K562 (cell line): ENCODE measurements around the gene VAMP8. TPM values are rescaled to one million over a fixed set of nuclear protein-coding genes. Genes with fewer than 3 reads are reported as not detected.
A peak's percentile ranks its signal among the peaks of the same experiment; 100 is the strongest.

ENCODE experiments used
- ATAC-seq: fragments of 200-7000 bp; cut with Tn5 transposase; 3 replicates; pipeline ENCODE4 v1.9.1; 2020; ENCODE audit warnings: moderate library complexity
- BruUV-seq: library from RNA; stranded (reverse); fragments of 400-500 nt; replicated peaks from 2 replicates; lab custom pipeline; 2021; lab: Mats Ljungman, UMichigan
- CTCF ChIA-PET: fragments of 300-600 bp; formaldehyde crosslinking; extraction: SDS; loops from one replicate; lab custom pipeline; 2021; ENCODE audit warnings: low intra/inter-chr PET ratio; lab: Yijun Ruan, JAX
- POLR2A ChIA-PET: fragments of 300-600, 350-650 bp; sonication (Branson Sonifier 250); formaldehyde crosslinking; extraction: SDS; loops from one replicate; lab custom pipeline; 2021; ENCODE audit warnings: antibody characterized with exemption, inconsistent platforms; lab: Yijun Ruan, JAX
- DNase-seq, 4 experiments: peaks; one replicate each; pipeline versions ENCODE4 v3.0.0 to v3.0.0-alpha.2; 2011 to 2018; ENCODE audit warnings: low spot score in 3 of 4, mixed read lengths in 3 of 4; ENCODE audit errors: extremely low read depth in 1 of 4
- FAIRE-seq: peaks from 2 replicates; lab custom pipeline; 2011; peaks lifted over from hg19 to GRCh38; lab: Jason Lieb, UNC
- H2AFZ ChIP-seq: 2 replicates; pipeline ENCODE4 v1.6.0; 2011; ENCODE audit warnings: low read depth, low read length, control low read depth, inconsistent platforms
- H3K27ac ChIP-seq: fragments of 200-600 bp; 3 replicates; pipeline ENCODE4 v1.8.0; 2011; ENCODE audit warnings: low read depth, mild to moderate bottlenecking, control low read depth, inconsistent platforms, low read length, moderate library complexity, mixed read lengths; ENCODE audit errors: extremely low read depth
- H3K27me3 ChIP-seq, 2 experiments: fragments of 300-600 bp in 1 of 2; 2 replicates in 1 of 2; 3 replicates in 1 of 2; pipeline versions ENCODE4 v1.6.0 to v1.8.0; 2011; ENCODE audit warnings: inconsistent platforms in 2 of 2, low read length in 2 of 2, mild to moderate bottlenecking in 1 of 2, mixed read lengths in 1 of 2, moderate library complexity in 1 of 2; ENCODE audit not compliant: control insufficient read depth in 2 of 2, insufficient read depth in 2 of 2
- H3K36me3 ChIP-seq: fragments of 300-600 bp; 3 replicates; pipeline ENCODE4 v1.8.0; 2011; ENCODE audit warnings: mild to moderate bottlenecking, low read length, inconsistent platforms; ENCODE audit not compliant: control insufficient read depth, insufficient read depth
- H3K4me1 ChIP-seq, 2 experiments: fragments of 200-600 bp in 1 of 2; replicated peaks in 1 of 2; 2 replicates in 1 of 2; 3 replicates in 1 of 2; pipeline versions ENCODE4 v1.5.1 to v1.8.0; 2011; ENCODE audit warnings: inconsistent platforms in 2 of 2, low read length in 2 of 2, mild to moderate bottlenecking in 1 of 2, mixed read lengths in 1 of 2, moderate library complexity in 1 of 2; ENCODE audit not compliant: control insufficient read depth in 2 of 2, insufficient read depth in 2 of 2
- H3K4me2 ChIP-seq: 2 replicates; pipeline ENCODE4 v1.6.1; 2011; ENCODE audit warnings: low read length, control low read depth, inconsistent platforms, mixed read lengths; ENCODE audit not compliant: insufficient read depth
- H3K4me3 ChIP-seq: fragments of 200-600 bp; sonication (generic), shearing (Covaris generic); 2 replicates; pipeline ENCODE4 v1.5.1; 2016; ENCODE audit warnings: control low read depth, inconsistent platforms
- H3K79me2 ChIP-seq: fragments of 200-600 bp; 3 replicates; pipeline ENCODE4 v1.8.0; 2011; ENCODE audit warnings: low read length, inconsistent platforms; ENCODE audit not compliant: control insufficient read depth, insufficient read depth
- H3K9ac ChIP-seq, 2 experiments: 2 replicates each; pipeline versions ENCODE4 v1.6.0 to v1.6.1; 2011; ENCODE audit warnings: low read depth in 2 of 2, low read length in 2 of 2, control low read depth in 1 of 2, inconsistent platforms in 1 of 2, mild to moderate bottlenecking in 1 of 2, mixed read lengths in 1 of 2; ENCODE audit not compliant: insufficient read depth in 1 of 2
- H3K9me1 ChIP-seq: one replicate; pipeline ENCODE4 v1.6.0; 2011; ENCODE audit warnings: inconsistent platforms, mild to moderate bottlenecking, low read length, moderate library complexity; ENCODE audit not compliant: control insufficient read depth, insufficient read depth
- H3K9me3 ChIP-seq: replicated peaks from 2 replicates; pipeline ENCODE4 v1.5.1; 2011; ENCODE audit warnings: low read depth, low read length, inconsistent platforms; ENCODE audit not compliant: control insufficient read depth, insufficient read depth
- H4K20me1 ChIP-seq: replicated peaks from 2 replicates; pipeline ENCODE4 v1.6.1; 2011; ENCODE audit warnings: low read length, inconsistent platforms, mixed read lengths; ENCODE audit not compliant: control insufficient read depth, insufficient read depth
- FOSL1 ChIP-seq: fragments of 200-800 bp; sonication (Bioruptor generic); conservative IDR thresholded peaks from 2 replicates; pipeline ENCODE4 v1.6.1; 2016; ENCODE audit warnings: missing genetic modification characterization, missing compliant biosample characterization
- GABPB2 ChIP-seq: fragments of 250-450 bp; sonication (Bioruptor Pico); conservative IDR thresholded peaks from 2 replicates; pipeline ENCODE4 v1.5.1; 2021; ENCODE audit warnings: mild to moderate bottlenecking
- SMAD4 ChIP-seq: fragments of 250-450 bp; sonication (Bioruptor Pico); conservative IDR thresholded peaks from 2 replicates; pipeline ENCODE4 v1.8.0; 2021; ENCODE audit warnings: inconsistent platforms, mild to moderate bottlenecking, moderate library complexity
- SMARCE1 ChIP-seq: fragments of 450-650 bp; IDR thresholded peaks from 2 replicates; pipeline ENCODE4 v1.7.1; 2016; ENCODE audit warnings: mild to moderate bottlenecking
- U2AF1 ChIP-seq: fragments of 200-400 bp; formaldehyde crosslinking; optimal IDR thresholded peaks from 2 replicates; pipeline ENCODE3; 2017; ENCODE audit warnings: mild to moderate bottlenecking, low read depth, low read length, moderate library complexity
- ZEB2 ChIP-seq: fragments of 450-650 bp; IDR thresholded peaks from 2 replicates; pipeline ENCODE4 v1.6.1; 2016
- ZNF584 ChIP-seq: fragments of 200-800 bp; sonication (Bioruptor generic); IDR thresholded peaks from 2 replicates; pipeline ENCODE4 v1.6.1; 2016; ENCODE audit warnings: low read depth, mild to moderate bottlenecking, missing genetic modification characterization, missing compliant biosample characterization
- WGBS: fragments of 100-300 bp; shearing (Covaris generic); methylation state at CpG from one replicate; pipeline ENCODE4 v1.1.6; 2016; ENCODE audit warnings: low coverage, mixed read lengths; ENCODE audit not compliant: insufficient coverage; ENCODE audit errors: missing lambda C conversion rate; 5-methylcytosine and 5-hydroxymethylcytosine counted together
- in situ Hi-C: fragments of 300-500 bp; cut with MboI; formaldehyde crosslinking; loops from 4 replicates; pipeline ENCODE4 v1.15.0; 2018; ENCODE audit warnings: inconsistent platforms, mixed read lengths
- intact Hi-C: fragments of 100-400 bp; cut with micrococcal nuclease; formaldehyde crosslinking; loops from 2 replicates; pipeline ENCODE4 v1.14.2; 2022
- polyA plus RNA-seq, 8 experiments: library from polyadenylated mRNA; depleted of rRNA in 4 of 8; stranded (reverse) in 5 of 8; unstranded in 3 of 8; fragments of >200 nt; fragmentation: Nextera tagmentation in 2 of 8; fragmentation: Illumina TruSeq in 1 of 8; extraction: Ambion mirVana in 2 of 8; extraction: Trizol in 1 of 8; gene quantifications; 2 replicates each; pipeline versions ENCODE4 v1.2.1 to v1.2.3, GENCODE V29; 2011 to 2014; ENCODE audit warnings: inconsistent platforms in 1 of 8, missing spikeins in 1 of 8
- total RNA-seq, 7 experiments: library from RNA; depleted of rRNA in 6 of 7; stranded (reverse); fragments of >200 nt in 6 of 7; fragmentation: Illumina TruSeq in 2 of 7; extraction: Trizol in 2 of 7; gene quantifications; 2 replicates each; pipeline versions ENCODE4 v1.2.1 to v1.2.3, GENCODE V29; 2011 to 2021; ENCODE audit warnings: low replicate concordance in 1 of 7
- TF ChIP-seq, protein P1 (sequence below), 2 experiments: fragments of 450-650 bp in 1 of 2; sonication (generic) in 1 of 2; formaldehyde crosslinking; conservative IDR thresholded peaks; 2 replicates each; pipeline versions ENCODE4 v1.4.0 to v1.8.1; 2020 to 2022; ENCODE audit warnings: mild to moderate bottlenecking in 1 of 2, missing genetic modification reagents in 1 of 2
- TF ChIP-seq, protein P2 (sequence below): fragments of 450-650 bp; formaldehyde crosslinking; IDR thresholded peaks from 2 replicates; pipeline ENCODE4 v1.4.0; 2022; ENCODE audit warnings: missing genetic modification characterization
- TF ChIP-seq, protein P3 (sequence below): sonication (generic); formaldehyde crosslinking; IDR thresholded peaks from 2 replicates; pipeline ENCODE4 v1.8.1; 2022; ENCODE audit warnings: missing genetic modification reagents
- TF ChIP-seq, protein P4 (sequence below): fragments of 450-650 bp; formaldehyde crosslinking; IDR thresholded peaks from 2 replicates; pipeline ENCODE4 v1.4.0; 2020; ENCODE audit warnings: mild to moderate bottlenecking, mixed read lengths
- TF ChIP-seq, protein P5 (sequence below): sonication (generic); formaldehyde crosslinking; IDR thresholded peaks from 2 replicates; pipeline ENCODE4 v1.8.0; 2022; ENCODE audit warnings: mild to moderate bottlenecking, missing genetic modification reagents
- TF ChIP-seq, protein P6 (sequence below): fragments of 250-450 bp; sonication (Bioruptor Pico); IDR thresholded peaks from 2 replicates; pipeline ENCODE4 v1.8.0; 2021; ENCODE audit warnings: borderline replicate concordance, mild to moderate bottlenecking, moderate library complexity; ENCODE audit not compliant: poor library complexity, severe bottlenecking

VAMP8 gene
- total and polyA plus RNA-seq, 9 of the 15 experiments (the other 6 are each of a cell fraction or from before 2014, with no cell fraction given), result 107 to 571 (median 248) TPM

DNA sequence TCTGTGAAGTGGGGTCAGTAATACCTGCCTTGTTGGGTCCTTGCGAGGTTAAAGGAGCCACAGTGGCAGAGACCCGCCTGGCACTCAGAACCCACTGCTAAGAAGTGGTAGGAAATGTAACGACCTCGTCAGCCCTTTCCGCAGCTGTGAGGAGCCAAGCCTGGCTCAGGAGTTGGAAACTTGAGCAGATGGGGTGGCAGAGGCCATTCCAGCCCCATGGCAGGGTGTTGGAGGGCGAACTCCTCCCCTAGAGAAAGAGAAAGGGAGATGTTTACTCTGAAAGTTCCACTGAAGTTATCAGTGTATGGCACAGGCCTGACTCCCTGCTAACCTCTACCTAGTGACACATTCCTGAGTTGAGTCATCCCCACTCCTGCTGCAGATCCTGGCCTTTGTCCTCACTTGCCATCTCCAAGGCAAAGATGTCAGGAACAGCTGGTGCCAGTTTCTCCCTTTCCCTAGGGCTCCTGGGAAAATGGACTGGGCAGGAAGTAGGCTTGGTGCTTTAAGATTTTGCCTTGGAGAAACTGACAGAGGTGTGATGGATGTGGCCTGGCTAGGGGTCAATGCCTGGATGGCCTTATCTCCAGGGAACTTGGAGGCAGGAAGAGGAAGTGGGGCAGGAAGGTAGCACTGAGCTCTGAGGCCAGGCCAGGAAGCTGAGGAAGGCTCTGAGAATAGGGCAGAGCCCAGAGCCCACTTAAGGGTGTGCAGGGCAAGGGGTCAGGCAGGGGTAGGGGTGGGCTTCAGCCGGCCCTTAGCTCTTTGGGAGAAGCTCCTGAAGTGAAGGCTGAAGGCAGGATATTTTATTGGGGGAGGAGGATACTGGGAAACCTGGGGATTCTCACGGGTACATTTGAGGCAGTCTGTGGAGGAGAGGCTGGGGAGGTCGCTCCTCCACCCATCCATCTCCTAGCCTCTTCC lies 7.7 kb downstream of the VAMP8 start:
- Histone ChIP-seq H3K9ac (peak overlapping the region; percentile 56 to 74; a peak in 3 of 4 replicates), H3K79me2 (peaks cover 3% of the 10 kb centered on the region; the same call in 2 of the 3 replicates), H3K27me3 (no peaks in the 10 kb centered on the region), H3K9me1 (peaks cover 11% of the 10 kb centered on the region), H3K27ac (peak overlapping the region; percentile 81), H3K9me3 (no peaks in the 10 kb centered on the region), H3K4me1 (peaks cover 36 to 45% of the 10 kb centered on the region in 2 experiments), H3K4me2 (peak overlapping the region; percentile 58), H3K4me3 (no peak overlapping the region), H3K36me3 (peaks cover 40% of the 10 kb centered on the region; the same call in 2 of the 3 replicates), H2AFZ (no peak overlapping the region), H4K20me1 (no peaks in the 10 kb centered on the region)
- WGBS, result 34% methylated on average over 9 of the region's 9 CpGs
- no TSS peak for BruUV-seq
- ChIA-PET POLR2A (interaction anchor here (0.6 to 2.3 kb wide), 6 partner anchors 10 to 39 kb away, joined by 3 to 6 read pairs (median 4); partner anchors contain the start of gene RNF181), CTCF (no interaction called here)
- in situ Hi-C loops (no loop called here), intact Hi-C loops (no loop called here)
- DNase-seq (peak; percentile 57 to 75 (median 68)), ATAC-seq (peak; percentile 72), FAIRE-seq (peak; percentile 97)
- TF ChIP-seq GABPB2 (CRISPR knock-in tag) (no peak), ZNF584 (CRISPR knock-in tag) (peak; percentile 81; the same call in 1 of the 2 replicates), FOSL1 (tag) (peak; percentile 97), ZEB2 (peak; percentile 92), U2AF1 (no peak), SMARCE1 (peak; percentile 95), SMAD4 (CRISPR knock-in tag) (peak; percentile 76)
- TF ChIP-seq, protein P1, sequence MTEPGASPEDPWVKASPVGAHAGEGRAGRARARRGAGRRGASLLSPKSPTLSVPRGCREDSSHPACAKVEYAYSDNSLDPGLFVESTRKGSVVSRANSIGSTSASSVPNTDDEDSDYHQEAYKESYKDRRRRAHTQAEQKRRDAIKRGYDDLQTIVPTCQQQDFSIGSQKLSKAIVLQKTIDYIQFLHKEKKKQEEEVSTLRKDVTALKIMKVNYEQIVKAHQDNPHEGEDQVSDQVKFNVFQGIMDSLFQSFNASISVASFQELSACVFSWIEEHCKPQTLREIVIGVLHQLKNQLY (CRISPR knock-in tag; conservative IDR thresholded peaks at IDR 0.05), result 0 out of 4 replicates have a peak, but pooled peaks of 1 of the 2 experiments have one; percentile 28
- TF ChIP-seq, protein P2, sequence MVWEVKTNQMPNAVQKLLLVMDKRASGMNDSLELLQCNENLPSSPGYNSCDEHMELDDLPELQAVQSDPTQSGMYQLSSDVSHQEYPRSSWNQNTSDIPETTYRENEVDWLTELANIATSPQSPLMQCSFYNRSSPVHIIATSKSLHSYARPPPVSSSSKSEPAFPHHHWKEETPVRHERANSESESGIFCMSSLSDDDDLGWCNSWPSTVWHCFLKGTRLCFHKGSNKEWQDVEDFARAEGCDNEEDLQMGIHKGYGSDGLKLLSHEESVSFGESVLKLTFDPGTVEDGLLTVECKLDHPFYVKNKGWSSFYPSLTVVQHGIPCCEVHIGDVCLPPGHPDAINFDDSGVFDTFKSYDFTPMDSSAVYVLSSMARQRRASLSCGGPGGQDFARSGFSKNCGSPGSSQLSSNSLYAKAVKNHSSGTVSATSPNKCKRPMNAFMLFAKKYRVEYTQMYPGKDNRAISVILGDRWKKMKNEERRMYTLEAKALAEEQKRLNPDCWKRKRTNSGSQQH, result peak; percentile 65; the same call in 1 of the 2 replicates
- TF ChIP-seq, protein P3, sequence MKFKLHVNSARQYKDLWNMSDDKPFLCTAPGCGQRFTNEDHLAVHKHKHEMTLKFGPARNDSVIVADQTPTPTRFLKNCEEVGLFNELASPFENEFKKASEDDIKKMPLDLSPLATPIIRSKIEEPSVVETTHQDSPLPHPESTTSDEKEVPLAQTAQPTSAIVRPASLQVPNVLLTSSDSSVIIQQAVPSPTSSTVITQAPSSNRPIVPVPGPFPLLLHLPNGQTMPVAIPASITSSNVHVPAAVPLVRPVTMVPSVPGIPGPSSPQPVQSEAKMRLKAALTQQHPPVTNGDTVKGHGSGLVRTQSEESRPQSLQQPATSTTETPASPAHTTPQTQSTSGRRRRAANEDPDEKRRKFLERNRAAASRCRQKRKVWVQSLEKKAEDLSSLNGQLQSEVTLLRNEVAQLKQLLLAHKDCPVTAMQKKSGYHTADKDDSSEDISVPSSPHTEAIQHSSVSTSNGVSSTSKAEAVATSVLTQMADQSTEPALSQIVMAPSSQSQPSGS (CRISPR knock-in tag), result no peak
- TF ChIP-seq, protein P4, sequence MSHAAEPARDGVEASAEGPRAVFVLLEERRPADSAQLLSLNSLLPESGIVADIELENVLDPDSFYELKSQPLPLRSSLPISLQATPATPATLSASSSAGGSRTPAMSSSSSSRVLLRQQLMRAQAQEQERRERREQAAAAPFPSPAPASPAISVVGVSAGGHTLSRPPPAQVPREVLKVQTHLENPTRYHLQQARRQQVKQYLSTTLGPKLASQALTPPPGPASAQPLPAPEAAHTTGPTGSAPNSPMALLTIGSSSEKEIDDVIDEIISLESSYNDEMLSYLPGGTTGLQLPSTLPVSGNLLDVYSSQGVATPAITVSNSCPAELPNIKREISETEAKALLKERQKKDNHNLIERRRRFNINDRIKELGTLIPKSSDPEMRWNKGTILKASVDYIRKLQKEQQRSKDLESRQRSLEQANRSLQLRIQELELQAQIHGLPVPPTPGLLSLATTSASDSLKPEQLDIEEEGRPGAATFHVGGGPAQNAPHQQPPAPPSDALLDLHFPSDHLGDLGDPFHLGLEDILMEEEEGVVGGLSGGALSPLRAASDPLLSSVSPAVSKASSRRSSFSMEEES, result no peak
- TF ChIP-seq, protein P5, sequence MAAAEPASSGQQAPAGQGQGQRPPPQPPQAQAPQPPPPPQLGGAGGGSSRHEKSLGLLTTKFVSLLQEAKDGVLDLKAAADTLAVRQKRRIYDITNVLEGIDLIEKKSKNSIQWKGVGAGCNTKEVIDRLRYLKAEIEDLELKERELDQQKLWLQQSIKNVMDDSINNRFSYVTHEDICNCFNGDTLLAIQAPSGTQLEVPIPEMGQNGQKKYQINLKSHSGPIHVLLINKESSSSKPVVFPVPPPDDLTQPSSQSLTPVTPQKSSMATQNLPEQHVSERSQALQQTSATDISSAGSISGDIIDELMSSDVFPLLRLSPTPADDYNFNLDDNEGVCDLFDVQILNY (CRISPR knock-in tag), result no peak
- TF ChIP-seq, protein P6, sequence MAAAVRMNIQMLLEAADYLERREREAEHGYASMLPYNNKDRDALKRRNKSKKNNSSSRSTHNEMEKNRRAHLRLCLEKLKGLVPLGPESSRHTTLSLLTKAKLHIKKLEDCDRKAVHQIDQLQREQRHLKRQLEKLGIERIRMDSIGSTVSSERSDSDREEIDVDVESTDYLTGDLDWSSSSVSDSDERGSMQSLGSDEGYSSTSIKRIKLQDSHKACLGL (CRISPR knock-in tag), result no peak
